Activated CD4-positive, alpha-beta T cell treated with anti-CD3 and anti-CD28 coated beads, Interleukin-2, Interleukin-4, amounts not matched to agents 100 ng/mL and 50 ng/mL, durations not matched to agents 16 hours and 8 hours (primary cell): ENCODE data around the gene ZNF326.
A peak's percentile ranks its signal among the peaks of the same experiment; 100 is the strongest.
"Not testable (repeated sequence)": the region's sequence is repeated elsewhere in the genome, so short reads cannot be mapped to it uniquely, and the experiment has no call there.

ENCODE experiments used
- DNase-seq: peaks from one replicate; pipeline ENCODE4 v3.0.0-alpha.2; 2020; ENCODE audit warnings: low spot score

The ZNF326 gene

DNA sequence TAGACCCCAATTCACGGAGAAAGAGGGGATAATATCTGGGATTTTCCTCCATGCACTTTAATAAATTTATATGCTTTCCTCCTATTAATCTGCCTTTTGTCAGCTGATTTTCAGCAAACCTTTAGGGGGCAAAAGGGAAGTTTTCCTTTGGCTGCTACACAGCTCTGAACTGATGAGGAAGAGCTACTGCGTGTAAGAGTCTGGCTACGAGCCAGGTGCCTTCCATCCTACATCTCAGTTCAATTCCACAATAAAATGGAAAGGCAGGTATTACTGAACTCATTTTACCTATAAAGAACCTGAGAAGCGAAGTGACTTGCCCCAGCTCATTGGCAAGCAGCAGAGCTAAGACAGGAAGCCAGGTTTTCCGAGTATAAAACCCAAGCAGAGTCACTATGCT, 28.3 kb upstream of the ZNF326 start:
- DNase-seq, result no peak

DNA sequence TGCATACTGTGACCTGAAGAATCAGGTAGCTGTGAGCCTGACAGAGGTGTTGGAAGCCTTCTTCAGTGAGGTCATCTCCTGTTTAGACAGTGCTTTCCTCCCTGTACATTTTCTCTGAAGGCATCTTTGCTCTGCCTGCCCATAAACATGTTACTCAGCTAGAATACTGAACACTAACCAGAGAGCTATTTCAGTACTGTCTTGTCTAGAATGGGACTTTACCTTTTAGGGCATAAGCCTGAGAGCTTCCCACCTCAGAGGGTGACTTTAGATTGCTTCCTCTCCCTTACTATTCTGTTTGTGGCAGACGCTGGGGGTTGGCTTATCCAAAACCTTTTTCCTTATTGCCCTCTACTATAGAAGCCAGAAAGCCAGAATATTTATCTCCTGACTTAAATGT, 23.3 kb upstream of the ZNF326 start:
- no peak for DNase-seq

DNA sequence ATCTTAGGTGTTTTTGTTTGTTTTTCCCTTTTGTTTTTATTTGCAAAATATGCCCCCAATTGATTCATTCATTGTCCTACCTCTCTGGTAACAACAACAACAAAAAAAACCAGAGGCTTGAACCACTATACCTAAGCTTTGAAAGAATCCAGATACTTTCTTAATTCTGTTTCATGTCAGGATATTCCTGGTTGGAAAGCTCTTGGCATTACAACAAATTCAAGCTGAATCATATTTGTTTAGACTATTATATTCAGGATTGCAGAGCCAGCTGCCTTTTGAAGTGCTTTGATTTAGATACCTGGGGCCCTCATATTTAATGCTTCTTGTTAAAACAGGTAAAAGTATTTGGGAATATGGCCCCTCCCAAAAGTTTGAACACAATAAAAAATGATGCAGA, 22.9 kb upstream of the ZNF326 start:
- no peak for DNase-seq

DNA sequence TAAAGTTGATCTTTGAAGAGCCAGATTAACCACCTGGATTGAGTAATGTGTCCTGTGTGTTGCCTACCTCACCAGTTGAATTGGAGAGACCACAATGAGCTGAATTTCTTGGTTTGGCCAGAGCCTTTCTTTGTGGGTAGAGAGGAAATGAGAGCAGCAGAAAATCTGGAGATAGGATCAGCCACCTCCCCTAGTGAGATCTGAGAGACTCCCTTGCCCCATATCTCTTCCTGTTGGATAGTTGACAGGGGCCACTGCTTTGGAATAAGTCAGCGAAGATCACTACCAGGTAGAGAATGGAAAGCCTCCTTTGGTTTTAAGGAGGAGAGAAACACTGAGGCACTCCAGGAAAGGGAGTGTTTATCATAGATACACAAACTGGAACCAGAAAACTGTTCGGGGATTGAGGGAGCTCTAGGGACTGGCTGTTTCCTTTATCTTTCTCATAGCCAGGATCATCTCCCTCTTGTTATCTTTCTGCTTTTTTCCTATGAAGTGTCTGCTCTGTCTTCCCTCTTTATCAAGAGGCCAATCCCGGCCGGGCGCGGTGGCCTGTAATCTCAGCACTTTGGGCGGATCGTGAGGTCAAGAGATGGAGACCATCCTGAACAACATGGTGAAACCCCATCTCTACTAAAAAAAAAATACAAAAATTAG, 21.3 kb upstream of the ZNF326 start:
- DNase-seq, result no peak

DNA sequence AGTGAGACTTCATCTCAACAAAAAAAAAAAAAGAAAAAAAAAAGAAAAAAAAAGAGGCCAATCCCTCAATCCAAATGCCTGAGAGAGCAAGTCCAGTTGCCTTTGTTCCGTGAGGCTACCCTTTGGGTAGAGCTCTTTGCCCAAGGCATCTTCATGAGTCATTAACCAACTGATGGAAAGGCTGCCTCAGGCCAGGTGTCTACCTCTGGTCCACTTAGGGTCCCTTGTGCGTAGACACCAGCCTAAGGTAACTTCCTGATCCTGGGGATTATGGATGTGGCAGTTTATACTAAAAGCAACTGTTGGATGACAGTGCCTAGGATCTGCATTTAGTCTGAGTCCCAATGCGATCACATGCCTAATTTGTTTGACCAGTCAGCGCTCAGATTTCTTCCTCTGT, 20.7 kb upstream of the ZNF326 start:
- no peak for DNase-seq

DNA sequence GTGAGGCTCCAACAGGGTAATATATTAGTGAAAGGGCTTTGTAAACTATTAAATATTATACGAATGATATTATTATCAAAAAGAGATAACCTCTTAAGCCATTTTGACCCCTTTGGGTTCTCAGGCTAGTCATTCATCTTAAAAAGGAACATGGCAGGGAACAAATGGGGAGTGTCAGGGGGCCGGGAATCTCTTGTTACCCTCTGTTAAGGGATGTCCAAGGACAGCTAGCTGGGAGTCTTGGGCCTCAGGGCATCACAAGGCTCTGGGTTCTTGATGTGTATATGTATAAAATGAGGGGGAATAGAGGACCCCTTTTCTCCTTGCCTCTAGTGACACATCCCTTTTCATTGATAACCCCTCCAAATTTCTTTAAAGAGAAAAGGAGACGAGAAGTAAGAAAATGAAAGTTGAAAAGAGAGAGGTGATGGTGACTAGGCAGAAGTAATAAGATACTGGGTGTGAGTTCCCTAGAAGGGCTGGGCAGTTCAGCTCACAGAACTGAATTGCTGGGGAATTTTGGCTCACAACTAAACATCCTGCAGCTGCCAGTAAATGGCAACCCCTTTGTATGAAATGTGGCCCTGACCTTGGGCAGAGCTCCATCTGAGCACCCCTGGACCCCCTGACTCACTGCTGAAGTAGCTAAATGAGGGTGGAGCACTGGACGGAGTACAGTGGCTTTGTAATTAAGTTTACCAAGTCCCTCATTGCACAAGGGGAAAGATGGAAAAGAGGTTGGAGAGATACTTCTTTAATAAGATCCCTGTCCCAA, 20.0 kb upstream of the ZNF326 start:
- no peak for DNase-seq

DNA sequence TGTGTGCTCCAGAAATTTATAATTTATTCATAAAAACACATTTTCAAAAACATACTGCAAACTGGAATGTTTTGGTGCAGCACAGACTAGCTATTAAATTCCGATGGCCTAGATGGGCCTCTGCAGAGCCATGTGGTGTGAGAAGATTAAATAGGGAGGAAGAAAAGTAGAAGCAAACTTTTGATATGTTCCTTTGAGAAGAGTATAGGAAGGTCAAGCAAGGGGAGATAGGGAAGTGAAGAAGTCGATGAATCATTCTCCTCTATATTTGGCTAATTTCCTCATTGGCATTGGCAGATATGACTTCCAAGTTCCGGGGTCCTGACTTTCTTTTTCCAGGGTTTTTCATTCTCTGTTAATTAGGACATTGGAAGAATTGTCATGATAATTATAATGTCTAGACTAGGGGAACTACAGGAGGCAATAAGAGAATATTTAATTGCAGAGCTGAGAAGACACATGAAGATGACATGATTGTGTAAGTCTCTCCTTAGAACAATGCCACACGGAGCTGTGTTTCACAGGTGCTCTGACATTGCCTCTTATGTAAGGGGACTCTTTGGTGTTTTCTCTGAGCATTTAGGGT, 19.3 kb upstream of the ZNF326 start:
- DNase-seq, result no peak

DNA sequence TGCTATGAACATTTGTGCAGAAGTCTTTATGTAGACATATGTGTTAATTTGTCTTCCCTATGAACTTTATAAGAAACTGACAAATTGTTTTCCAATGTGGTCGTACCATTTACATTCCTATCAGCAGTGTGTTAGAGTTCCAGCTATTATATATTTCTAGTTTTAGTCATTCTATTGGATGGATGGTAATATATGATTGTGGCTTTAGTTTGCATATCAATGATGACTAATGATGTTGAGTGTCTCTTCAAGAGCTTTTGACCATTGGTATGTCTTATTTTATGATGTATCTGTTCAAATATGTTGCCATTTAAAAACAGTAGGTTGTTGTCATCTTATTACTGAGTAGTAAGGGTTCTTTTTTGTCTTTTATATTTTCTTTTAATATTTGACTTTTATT, 16.2 kb upstream of the ZNF326 start:
- DNase-seq, result no peak

DNA sequence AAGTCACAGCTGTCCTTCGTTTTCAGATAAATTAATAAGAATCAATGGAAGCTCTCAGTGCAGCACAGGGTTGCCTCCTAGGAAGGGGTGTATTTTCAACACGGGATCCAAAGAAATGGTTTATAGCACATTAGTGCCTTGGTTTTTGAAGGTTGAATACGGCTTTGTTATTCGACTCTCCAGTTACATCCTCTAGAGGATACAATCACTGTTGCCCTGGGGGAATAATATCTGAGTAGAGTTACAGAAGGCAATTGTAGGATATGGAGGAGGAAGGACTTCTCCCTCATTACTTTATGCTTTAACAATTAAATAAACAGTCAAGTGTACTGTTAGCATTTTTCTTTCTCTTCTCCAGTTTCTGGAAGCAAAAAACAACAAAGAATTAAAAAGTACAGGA, 14.3 kb upstream of the ZNF326 start:
- no peak for DNase-seq

DNA sequence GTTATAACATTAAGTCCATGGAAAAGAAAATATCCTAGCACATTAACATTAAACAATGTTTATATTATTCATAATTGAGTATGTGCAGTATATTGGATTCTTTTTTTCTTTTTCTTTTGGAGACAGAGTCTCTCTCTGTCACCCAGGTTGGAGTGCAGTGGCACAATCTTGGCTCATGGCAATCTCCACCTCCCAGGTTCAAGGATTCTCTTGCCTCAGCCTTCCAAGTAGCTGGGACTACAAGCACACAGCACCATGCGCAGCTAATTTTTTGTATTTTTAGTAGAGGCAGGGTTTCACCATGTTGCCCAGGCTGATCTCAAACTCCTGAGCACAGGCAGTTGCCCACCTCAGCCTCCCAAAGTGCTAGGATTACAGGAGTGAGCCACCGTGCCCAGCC, 12.1 kb upstream of the ZNF326 start:
- not testable (repeated sequence) for DNase-seq

DNA sequence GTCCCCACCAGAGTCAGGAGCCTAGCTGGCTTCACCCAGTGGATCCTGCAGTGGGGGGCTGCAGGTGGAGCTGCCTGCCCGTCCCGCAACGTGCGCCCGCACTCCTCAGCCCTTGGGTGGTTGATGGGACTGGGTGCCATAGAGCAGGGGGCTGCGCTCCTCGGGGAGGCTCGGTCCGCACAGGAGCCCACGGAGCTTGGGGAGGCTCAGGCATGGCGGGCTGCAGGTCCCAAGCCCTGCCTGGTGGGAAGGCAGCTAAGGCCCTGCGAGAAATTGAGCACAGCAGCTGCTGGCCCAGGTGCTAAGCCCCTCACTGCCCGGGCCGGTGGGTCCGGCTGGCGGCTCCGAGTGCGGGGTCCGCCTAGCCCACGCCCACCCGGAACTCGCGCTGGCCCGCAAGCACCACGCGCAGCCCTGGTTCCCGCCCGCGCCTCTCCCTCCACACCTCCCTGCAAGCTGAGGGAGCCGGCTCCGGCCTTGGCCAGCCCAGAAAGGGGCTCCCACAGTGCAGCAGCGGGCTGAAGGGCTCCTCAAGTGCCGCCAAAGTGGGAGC, 10.3 kb upstream of the ZNF326 start:
- DNase-seq, result not testable (repeated sequence)

DNA sequence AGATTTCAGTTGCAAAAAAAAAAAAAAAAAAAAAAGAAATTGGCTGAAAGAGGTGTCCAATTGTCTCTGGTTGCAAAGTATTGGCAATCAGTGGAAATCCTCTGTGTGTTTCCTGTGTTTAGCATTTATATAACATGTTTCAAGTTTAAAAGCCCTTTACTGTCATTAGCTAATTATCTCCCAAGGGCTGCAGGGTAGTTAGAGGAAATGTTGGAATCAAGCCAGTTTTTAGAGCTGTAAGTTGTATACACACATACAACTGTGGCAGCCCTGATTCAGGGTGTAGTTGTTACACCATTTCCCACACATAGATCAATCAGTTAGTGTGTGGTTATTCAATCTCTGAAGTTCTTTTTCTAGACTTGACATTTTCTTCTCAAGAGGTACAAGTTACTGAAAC, 8.9 kb upstream of the ZNF326 start:
- no peak for DNase-seq

DNA sequence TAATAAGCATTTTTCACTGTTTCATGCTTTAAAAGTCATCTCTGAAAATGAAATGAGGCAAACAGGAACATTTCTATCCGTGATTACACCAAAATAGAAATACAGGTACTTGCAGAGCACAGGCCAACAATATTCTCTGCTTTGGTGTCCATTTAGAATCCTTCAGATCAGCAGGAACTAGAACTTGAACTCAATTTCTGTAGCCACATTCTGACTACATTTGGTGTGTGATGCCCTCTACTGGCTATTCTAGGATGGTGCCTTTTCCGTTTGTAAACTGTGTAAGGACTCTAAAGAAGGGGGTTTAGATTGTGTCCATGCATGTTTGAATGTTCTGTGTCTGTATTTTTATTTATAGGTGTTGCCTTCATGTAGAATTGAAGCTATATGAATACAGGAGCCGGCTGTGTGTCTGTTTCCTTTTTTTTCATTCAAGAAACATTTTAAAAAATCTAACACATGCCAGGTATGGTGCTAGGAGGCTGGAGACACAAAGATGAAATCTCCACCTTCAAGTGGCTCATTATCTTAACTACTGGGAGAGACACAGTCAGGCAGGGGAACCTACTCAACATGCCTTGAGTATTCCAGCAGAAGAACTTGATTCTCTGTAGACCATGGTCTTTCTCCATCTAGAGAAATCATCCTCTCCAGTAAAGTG, 7.6 kb upstream of the ZNF326 start:
- peak; percentile 74 for DNase-seq

DNA sequence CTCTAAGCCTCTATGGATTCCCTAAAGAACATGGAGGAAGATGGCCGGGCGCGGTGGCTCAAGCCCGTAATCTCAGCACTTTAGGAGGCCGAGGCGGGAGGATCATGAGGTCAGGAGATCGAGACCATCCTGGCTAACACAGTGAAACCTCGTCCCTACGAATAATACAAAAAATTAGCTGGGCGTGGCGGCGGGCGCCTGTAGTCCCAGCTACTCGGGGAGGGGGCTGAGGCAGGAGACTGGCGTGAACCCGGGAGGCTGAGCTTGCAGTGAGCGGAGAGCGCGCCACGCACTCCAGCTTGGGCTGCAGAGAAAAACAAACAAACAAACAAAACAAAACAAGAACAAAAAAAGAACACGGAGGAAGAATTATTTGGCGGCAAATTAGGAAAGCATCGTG, 5.8 kb upstream of the ZNF326 start:
- no peak for DNase-seq

DNA sequence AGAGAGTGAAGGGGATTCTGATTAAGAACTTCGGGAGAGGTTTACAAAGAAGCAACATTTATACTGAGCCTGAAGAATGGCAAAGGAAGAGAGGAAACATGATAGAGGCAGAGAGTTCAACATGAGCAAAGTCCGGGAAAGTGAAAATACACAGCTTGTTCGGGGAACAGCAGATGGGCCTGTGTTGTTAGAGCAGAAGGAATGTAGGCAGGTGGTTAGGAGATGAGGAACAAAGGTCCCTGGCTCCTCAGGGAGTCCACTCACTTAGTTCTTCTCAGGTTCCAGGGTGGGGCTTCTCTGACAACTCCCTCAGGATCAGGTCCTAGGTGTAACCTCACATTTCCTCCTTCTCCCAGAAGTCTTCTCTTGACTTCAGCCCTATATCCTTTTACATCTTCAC, 5.1 kb upstream of the ZNF326 start:
- DNase-seq, result no peak

DNA sequence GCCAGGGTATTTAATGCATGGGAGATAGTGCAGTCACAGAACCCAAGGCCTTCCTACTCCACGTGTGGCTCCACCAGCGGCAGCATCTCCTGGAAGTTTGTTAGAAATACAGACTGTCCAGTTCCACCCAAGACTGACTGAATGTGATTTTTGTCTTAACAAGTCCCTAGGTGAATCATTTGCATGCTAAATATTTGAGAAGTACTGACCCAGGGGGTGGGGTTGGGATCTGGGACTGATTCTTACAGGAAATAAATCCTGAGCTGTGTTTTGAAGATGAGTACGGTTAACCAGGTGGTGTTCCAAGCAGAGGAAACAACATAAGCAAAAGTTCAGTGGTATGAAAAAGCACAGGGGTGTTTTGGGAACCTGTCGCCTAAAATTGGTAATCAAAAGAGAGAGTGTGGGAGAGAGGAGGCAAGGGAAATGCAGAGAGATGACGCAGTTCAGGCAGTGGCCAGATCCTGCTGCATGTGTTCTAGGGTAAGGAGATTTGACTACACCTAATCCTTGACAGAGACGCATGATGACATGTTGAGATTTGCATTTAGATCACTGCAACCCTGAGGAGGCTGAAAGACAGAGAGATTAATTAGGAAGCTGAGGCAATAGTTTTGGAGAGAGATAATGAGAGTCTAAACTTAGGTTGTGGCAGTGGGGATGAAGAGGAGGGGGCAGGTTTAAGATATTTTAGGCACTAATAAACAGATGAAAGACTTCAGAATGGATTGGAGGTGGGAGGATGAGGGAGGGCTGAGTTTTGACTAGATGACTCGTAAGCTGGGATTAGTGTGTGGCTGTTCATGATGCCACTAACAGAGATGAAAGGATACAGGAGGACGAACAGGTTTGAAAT, 3.7 kb upstream of the ZNF326 start:
- no peak for DNase-seq

DNA sequence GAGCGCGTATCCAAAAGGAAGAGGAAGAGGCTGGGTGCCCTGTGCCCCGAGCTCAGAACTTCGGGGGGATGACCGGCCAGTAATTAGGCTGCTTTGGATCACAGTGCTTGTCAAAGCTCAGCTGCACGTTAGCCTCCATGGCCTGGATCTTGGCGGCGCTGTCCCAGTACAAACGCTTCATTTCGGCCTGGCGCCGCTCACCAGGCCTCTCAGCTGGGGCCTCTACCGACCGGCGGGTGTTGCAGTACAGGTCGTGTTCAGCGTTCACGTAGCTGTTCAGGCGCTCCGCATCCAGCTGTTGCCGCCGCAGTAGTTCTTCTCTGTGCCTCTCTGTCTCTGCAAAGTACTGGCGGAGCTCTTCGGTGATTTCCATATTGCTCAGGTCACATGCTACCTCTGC, 1.4 kb upstream of the ZNF326 start:
- no peak for DNase-seq

DNA sequence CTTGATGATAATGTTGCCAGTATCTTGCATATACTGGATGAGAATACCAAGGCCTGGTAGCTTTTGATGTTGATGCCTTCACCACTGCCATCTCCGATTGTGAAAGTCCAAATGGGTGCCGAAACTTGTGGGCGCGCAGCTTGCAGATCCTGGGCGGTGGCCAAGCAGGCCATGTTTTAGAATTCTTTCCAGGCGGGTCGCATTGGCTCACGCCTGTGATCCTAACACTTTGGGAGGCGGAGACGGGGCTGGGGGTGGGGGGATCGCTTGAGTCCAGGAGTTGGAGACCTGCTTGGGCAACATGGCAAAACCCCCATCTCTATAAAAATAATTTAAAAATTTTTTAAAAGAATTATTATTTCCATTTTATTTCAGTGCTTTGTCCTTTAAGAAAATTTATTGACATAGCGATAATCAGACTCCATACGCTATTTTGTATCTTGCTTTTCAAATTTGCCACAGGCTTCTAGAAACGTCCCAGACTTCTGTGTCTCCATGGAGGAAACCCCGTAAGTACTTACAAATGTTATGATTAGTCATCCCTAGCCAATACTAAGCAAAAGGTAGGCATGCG, 592 bp upstream of the ZNF326 start:
- DNase-seq, result no peak

DNA sequence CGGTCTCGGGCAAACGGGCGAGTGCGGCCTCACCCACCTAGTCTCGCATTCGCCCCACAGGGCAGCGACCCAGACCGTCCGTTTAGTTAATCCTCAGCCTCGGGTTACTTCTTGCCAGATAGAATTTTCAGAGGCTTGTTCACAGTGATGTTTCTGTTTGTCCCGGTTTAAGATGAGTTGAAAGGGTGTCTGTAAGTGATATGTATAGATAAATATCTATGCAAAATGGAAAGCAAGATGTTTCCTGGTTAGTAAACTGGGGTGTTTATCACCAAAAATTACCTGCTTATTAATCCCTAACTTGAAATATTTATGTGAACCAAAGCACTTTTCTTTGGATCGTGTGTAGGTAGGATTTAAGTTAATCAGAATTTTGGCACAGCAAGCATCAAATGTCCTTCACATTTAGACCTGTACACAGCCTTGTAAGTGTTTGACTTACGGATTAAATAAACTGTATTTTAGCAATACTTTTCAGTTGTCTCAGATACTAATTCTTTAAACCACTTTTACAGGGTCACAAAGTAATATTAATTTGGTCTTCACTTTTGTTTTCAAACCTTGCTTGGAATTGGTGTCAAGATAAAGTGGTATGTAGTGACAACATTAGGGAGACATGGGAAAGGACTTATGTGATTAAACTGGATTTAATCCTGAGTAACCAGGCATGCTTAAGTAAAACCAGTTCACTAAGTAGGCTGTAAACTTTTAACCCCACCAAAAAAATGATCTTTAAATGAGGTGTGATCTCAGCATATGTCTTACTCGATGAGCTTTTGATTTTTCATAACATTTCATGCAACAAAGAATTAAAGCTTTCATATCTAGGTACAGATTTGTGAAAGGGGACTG, 914 bp downstream of the ZNF326 start:
- DNase-seq, result no peak

DNA sequence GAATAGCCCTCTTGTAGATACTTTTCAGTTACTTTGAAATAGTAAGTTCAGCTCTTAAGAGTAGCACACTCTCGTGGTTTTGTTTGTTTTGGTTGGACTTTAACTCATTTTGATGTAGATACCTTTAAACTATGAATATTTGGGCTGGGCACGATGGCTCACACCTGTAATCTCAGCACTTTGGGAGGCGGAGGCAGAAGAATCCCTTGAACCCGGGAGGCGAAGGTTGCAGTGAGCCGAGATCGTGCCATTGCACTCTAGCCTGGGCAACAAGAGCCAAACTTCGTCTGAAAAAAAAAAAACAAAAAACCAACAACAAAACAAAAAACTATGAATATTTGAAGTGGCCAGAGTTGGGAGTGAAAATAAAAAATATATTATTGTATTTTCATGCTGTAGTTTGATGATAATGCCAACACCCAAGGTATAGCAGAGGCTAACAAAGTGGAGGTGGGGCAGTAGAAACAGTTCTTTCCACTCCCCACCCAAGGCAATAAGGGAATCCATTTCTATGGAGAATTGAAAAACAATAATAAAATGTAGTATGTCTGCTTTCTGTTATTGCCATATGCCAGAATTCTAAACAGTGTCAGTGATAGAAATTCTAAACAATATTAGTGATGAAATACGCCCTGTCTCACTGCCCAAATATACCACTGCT, 1.7 kb downstream of the ZNF326 start:
- DNase-seq, result no peak
